ENCODE results near the gene TAF15. TPM values are rescaled to one million over a fixed set of nuclear protein-coding genes. Genes with fewer than 3 reads are reported as not detected.

The TAF15 gene
- total RNA-seq, 2 experiments from 2014 or later, result 309 to 319 TPM

- no peak for TF ChIP-seq CTCF (IDR thresholded peaks at IDR 0.05)
- POLR2A ChIA-PET, result interaction anchor here (1.9 kb wide), 1 partner anchor 8 kb away, joined by 4 read pairs; no protein-coding TSS in a partner anchor
- CTCF ChIA-PET, result interaction anchor here (3.0 kb wide), 1 partner anchor 10 kb away, joined by 15 read pairs; no protein-coding TSS in a partner anchor
- Mint-ChIP-seq H3K27ac (no peak overlapping the region), H3K4me3 (no peak overlapping the region), H3K9me3 (no peaks in the 10 kb centered on the region), H3K4me1 (ENCODE audit: low read depth) (no peaks in the 10 kb centered on the region), H3K27me3 (peaks cover 6% of the 10 kb centered on the region), H3K36me3 (ENCODE audit: low read depth) (no peaks in the 10 kb centered on the region)
- no peak for DNase-seq
- intact Hi-C loops (cut with micrococcal nuclease), result no loop called here
- no peak for ATAC-seq
Observed at GRCh38 chr17:35773679-35774425, 35.4 kb upstream of the TAF15 start.

- Mint-ChIP-seq H3K27ac (no peak overlapping the region), H3K36me3 (ENCODE audit: low read depth) (no peaks in the 10 kb centered on the region), H3K4me3 (no peak overlapping the region), H3K27me3 (peaks cover 6% of the 10 kb centered on the region), H3K9me3 (no peaks in the 10 kb centered on the region), H3K4me1 (ENCODE audit: low read depth) (no peaks in the 10 kb centered on the region)
- DNase-seq, result no peak
- no peak for ATAC-seq
- ChIA-PET POLR2A (interaction anchor here (0.6 kb wide), 1 partner anchor 11 kb away, joined by 3 read pairs; no protein-coding TSS in a partner anchor), CTCF (interaction anchor here (3.0 kb wide), 1 partner anchor 10 kb away, joined by 15 read pairs; no protein-coding TSS in a partner anchor)
- no peak for TF ChIP-seq CTCF (IDR thresholded peaks at IDR 0.05)
- intact Hi-C loops (cut with micrococcal nuclease), result no loop called here
Observed at GRCh38 chr17:35774499-35774898, 34.8 kb upstream of the TAF15 start.

DNA sequence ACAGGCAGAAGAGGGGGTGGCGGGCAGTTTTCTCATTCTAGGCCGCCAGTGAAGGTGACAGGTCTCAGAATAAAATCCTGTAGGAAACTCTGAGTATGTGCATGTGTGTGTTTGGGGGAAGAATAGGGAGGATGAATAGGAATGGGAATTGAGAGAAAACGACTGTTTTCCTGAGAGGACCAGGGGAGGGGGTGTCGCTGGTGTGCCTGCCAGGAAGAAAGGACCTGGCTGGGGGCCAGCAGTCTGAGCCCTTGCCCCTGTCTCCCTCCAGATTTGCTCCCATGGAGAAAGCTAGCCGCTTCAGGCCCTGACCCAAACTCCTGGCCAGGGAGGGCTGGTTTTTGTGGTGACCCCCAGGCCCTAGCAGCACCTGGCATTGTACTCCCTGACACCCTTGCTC, 34.2 kb upstream of the TAF15 start:
- POLR2A ChIA-PET, result interaction anchor here (0.6 to 0.7 kb wide), 4 partner anchors 11 to 35 kb away, joined by 3 to 5 read pairs (median 3); partner anchors contain the start of gene TAF15
- no peak overlapping the region for H3K27ac Mint-ChIP-seq

GRCh38 chr17:35775583-35775982, 33.7 kb upstream of the TAF15 start:
- intact Hi-C loops (cut with micrococcal nuclease), result no loop called here
- no peak for DNase-seq
- Mint-ChIP-seq H3K4me3 (no peak overlapping the region), H3K27me3 (peaks cover 6% of the 10 kb centered on the region), H3K4me1 (ENCODE audit: low read depth) (no peaks in the 10 kb centered on the region), H3K36me3 (ENCODE audit: low read depth) (no peaks in the 10 kb centered on the region), H3K9me3 (no peaks in the 10 kb centered on the region), H3K27ac (no peak overlapping the region)
- ChIA-PET POLR2A (interaction anchor here (0.6 to 0.7 kb wide), 3 partner anchors 11 to 34 kb away, joined by 3 to 5 read pairs (median 3); partner anchors contain the start of gene TAF15), CTCF (interaction anchor here (3.0 kb wide), 1 partner anchor 11 kb away, joined by 15 read pairs; no protein-coding TSS in a partner anchor)
- ATAC-seq, result no peak
- no peak for TF ChIP-seq CTCF (IDR thresholded peaks at IDR 0.05)

More for the DNA sequence above, 34.2 kb upstream of the TAF15 start:
- no peaks in the 10 kb centered on the region for H3K36me3 Mint-ChIP-seq (ENCODE audit: low read depth)
- H3K9me3 Mint-ChIP-seq, result no peaks in the 10 kb centered on the region
- no peak for TF ChIP-seq CTCF (IDR thresholded peaks at IDR 0.05)
- ATAC-seq, result no peak
- CTCF ChIA-PET, result interaction anchor here (3.0 kb wide), 1 partner anchor 11 kb away, joined by 15 read pairs; no protein-coding TSS in a partner anchor
- H3K4me3 Mint-ChIP-seq, result no peak overlapping the region
- no peak for DNase-seq
- intact Hi-C loops (cut with micrococcal nuclease), result no loop called here
- no peaks in the 10 kb centered on the region for H3K4me1 Mint-ChIP-seq (ENCODE audit: low read depth)
- H3K27me3 Mint-ChIP-seq, result peaks cover 6% of the 10 kb centered on the region
